ENCODE data around the gene TGFB3.
A peak's percentile ranks its signal among the peaks of the same experiment; 100 is the strongest.
"Not testable (repeated sequence)": the region's sequence is repeated elsewhere in the genome, so short reads cannot be mapped to it uniquely, and the experiment has no call there.

TGFB3 gene

DNA sequence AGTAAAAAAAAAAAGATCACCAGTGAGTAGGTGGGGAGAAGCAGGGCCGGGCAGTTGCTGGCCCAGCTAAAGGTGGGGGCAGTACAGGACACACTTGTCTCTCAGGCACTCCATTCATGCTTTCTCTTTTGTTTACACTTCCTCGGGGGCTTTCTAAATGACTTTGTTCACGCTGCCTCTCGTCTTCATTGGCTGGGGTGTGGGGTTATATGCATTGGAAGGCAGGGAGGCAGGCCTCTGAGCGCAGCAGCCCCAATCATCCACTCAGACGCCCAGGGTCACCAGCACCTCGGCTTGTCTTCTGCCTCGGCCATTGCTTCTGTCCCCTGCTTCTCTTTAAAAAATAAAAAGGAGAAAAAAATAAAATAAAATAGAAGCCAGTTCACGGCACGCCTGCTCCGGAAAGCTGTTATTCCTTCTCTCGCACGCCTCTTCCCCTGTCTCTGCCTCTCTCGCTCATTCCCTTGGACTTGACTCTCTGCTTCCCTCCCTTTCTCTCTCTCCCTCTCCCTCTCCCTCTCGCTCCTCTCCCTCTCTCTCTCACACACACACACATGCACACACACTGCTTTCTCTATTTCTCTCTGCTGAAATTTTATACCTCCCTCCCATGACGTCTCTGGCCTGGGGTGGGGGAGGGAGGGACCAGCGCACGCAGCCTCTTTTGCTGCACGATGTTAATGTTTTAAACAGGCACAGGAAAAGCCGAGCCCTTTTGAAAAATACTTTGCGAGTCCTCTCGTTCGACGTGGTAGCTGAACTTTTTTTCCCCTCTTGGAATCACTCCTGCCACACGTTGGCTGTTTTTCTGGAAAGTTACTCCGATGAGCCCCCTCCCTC, at the start of gene TGFB3:
Gene TGFB3 (minus strand): TSS at position 570 of the 840 bp plus-strand sequence. CDS start 1,102 bp downstream, outside the sequence.
- DNase-seq = peak; percentile 46

DNA sequence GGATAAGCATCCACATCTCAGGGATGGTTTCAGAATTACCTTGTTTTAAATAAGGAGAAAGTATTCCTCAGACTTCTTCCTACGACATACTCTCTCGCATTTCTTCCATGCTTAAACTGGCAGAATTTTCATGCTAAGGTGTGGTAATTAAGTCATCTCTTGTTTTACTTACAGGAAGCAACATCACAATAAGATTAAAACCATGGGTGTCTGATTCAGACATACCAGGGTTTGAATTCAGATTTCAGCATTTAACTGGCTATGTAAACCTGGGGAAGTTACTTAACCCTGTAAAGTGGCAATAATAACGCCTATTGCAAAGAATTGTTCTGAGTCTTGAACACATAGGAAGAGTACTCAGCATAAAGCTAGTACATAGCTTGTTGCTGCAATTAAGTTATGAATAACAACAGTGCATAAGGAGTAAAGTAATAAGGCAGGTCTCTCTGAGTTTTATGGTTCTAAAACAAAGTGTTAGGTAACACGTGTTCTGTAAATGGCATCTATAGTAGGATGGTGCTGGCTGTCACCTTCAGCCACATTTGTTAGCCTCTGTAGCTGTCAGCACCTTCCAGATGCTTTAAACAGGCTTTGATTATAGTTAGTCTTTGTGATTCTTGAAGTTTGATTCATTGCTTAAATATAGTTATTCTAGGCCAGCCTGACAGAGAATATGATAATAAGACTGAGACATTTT, 42.6 kb upstream of the TGFB3 start:
- no peak for DNase-seq

GRCh38 chr14:76023757-76024156, 42.0 kb upstream of the TGFB3 start:
- no peak for DNase-seq

- no peak for DNase-seq
These were observed 41.2 kb upstream of the TGFB3 start for GRCh38 chr14:76022991-76023390.

GRCh38 chr14:76019676-76020075, 37.9 kb upstream of the TGFB3 start:
- DNase-seq = no peak

GRCh38 chr14:76015668-76016067, 33.9 kb upstream of the TGFB3 start:
- DNase-seq = no peak

DNA sequence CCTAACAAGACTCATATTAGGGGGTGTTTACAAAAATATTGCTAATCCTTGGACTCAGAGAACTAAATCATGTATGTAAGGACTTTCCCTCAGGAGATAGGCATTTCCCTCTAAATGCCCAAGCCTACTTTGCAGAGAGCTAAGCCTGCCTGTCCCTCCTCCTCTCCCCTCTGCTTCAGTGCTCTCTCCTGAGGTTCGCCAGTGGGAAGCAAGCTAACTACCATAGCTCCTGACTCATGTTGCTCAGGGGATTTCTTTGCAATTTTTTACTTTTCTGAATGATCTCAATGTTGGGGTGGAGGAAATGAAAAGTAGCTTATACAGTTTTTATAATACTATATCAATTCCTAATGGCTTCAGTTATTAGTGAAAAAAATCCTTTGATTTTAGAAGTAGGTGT, 33.4 kb upstream of the TGFB3 start:
- no peak for DNase-seq

GRCh38 chr14:76012354-76012753, 30.6 kb upstream of the TGFB3 start:
- no peak for DNase-seq

- no peak for DNase-seq
These were observed 30.1 kb upstream of the TGFB3 start for GRCh38 chr14:76011930-76012329.

- DNase-seq = not testable (repeated sequence)
These were observed 27.8 kb upstream of the TGFB3 start for GRCh38 chr14:76009627-76010026.

- DNase-seq = no peak
These were observed 26.1 kb upstream of the TGFB3 start for GRCh38 chr14:76007852-76008251.

DNA sequence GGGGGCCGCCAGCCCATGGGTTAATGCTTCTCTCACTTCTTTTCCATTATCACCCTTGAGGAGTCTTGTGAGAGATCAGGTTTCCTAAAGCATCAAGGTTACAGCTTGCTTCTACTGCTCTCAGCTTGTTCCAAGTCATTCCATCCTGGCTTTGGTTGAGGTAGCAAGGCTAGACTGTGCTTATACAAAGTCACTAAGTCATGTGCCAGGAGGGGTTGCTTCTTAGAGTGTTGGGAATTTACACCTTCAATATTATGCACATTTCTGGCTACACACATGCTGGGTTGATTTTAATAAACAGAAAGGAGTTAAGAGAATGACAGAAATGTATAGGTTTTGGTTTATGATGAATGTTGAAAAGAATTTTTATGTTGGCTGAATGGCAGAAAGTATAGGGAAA, 25.6 kb upstream of the TGFB3 start:
- no peak for DNase-seq

DNA sequence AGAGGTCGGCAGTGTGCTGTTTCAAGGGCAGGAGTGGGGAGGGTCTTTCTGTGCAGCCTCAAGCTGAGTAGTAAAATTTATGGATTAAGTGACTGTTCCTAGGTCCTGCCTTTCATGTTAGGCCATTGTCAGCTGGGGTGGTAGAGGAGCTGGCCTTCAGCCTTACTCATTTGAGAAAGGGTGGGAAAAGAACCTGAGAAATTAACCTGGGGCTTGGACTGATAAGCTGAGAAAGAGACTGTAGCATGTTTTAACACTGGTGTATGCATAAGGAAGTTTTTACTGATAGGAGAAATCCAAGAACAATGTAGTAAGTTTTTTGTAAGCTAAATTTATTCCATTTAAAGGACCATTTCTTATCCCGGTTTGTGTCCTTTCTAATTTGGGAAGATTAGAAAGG, 24.5 kb upstream of the TGFB3 start:
- no peak for DNase-seq

GRCh38 chr14:76002383-76002782, 20.6 kb upstream of the TGFB3 start:
- DNase-seq = no peak

DNA sequence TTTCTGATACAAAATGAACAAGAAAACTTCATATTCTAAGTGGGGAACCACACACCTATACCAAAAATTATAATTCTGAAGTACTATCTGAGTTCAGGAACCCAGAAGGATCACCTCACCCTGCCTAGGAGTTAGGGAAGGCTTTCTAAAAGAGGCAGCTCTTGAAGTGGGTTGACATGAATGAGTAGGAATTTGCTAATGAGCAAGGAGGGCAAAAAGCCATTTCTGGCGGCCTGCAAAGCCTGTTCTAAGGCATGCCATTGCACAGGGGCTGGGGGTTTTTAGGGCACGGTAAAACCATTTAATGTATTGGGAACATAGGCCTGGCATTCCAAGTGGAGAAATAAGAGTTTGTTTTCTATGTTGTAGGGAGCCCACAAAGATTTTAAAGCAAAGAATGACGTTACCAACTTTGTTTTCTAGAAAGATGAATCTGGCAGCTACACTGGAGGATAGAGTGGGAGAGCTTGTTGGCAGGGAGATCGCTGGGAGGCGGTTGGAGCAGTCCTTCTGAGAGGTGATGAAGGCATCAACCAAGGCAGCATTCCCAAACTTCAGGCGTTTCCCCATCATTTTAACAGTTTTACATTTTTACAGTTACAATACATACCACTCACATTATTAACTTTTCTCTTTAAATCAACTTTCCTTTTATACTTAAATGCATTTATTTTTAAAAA, 17.9 kb upstream of the TGFB3 start:
- no peak for DNase-seq

- no peak for DNase-seq
These were observed 14.7 kb upstream of the TGFB3 start for GRCh38 chr14:75996488-75996887.

- no peak for DNase-seq
These were observed 13.7 kb upstream of the TGFB3 start for GRCh38 chr14:75995372-75996041.

GRCh38 chr14:75993567-75994041, 11.8 kb upstream of the TGFB3 start:
- DNase-seq = no peak

DNA sequence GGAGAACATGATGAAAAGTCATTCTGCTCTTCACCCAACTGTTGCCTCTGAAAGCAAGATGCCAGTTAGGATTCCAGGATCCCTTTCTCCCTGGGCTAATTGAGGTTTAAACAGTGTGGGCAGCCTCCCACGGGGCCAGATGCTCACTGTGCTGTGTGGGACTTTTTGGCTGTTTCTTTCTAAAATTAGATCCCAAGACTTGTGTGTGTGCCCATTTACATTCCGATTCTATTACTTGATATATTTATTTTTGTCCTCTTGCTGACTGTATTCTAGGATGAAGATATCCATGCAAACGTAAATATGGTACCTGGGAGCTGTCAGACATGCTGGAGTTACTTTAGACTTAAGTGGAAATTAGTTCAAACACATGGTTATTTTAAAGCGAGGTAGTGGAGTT, 10.0 kb upstream of the TGFB3 start:
- DNase-seq = no peak

GRCh38 chr14:75990297-75990696, 8.5 kb upstream of the TGFB3 start:
- no peak for DNase-seq

DNA sequence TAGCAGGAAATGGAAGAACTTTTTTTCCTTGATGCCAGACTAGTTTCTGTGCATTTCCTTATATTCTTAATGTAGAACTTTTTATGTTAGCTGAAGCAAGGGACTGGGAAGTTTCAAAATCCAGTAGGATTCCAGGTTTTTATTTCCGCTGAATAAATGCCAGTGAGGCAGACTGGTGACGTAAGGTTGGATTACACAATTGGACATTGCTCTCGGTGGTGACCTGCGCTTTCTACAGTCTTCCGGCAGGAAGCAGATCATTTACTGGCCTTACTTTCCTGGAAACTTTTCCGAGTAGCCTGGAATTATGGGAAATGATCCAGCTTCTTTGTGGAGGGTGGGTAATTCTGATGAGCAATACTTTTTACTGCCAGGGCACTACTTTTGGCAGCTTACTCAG, 7.3 kb upstream of the TGFB3 start:
- no peak for DNase-seq

DNA sequence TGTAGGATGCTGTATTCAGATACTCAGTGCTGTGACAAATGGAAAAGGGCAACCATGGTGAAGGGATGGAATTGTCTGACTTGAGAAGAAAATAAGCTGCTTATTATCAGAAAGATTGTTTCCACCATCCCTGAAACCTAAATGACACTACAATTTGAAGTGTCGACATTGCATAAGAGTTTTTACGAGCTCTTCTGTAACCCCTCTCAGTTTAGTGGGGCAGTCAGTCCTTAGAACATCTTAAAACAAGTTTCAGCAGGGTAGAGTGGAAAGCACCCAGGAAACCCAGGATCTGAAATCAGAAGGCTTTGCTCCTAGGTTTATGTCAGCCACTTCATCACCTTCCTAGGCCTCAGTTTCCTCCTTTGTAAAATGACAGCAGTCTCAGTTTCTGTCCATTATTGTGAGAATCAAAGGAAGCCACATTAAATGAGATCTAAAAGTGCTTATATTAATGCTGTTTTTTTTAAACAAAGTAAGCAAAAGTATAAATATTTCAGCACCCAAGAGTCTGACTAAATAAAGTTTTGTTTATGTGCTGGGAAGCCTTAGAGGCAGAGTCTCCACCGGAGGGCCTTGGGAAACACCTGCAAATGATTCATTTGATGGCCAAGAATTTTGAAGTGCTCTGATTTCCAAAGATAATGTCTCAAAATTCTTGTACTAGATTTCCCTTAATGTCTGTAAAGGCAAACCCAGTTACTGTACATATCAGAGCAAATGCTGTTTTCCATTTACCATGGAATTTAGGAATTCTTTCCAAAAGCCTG, 5.6 kb upstream of the TGFB3 start:
- no peak for DNase-seq

All from activated CD4-positive, alpha-beta T cell treated with anti-CD3 and anti-CD28 coated beads for 1 hour (primary cell).